SW480 (cell line): ENCODE data around the gene DUSP8.

Source experiments
- DNase-seq: peaks from one replicate; pipeline ENCODE4 v3.0.0-alpha.2; 2016; ENCODE audit warnings: low spot score

Gene DUSP8

DNA sequence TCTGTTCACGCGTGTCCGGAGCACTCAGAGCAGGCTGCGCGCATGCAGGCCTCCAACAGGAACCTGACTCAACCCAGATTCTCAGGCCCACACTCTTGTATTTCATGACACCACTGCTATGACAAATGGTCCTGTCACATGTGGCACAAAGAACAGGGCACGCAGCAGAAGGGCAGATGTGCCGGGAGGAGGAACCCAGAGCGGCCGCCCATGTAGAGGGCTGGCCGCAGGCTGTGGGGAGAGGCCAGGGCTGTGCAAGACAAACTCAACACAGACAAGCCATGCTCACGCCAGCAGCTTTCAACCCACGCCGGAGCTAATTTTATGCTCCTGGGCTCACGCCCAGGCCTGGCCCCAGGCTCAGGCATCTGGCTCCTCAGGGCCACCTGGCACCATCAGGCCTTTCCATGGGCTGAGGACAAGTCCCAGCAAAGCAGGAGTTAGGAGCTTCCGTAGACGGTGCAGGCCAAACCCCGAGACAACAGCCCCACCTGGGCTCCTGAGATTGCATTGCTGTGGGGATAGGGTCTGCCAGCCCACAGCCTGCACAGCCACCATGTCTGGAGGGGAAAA, 40.0 kb downstream of the DUSP8 start:
- DNase-seq, result no peak

DNA sequence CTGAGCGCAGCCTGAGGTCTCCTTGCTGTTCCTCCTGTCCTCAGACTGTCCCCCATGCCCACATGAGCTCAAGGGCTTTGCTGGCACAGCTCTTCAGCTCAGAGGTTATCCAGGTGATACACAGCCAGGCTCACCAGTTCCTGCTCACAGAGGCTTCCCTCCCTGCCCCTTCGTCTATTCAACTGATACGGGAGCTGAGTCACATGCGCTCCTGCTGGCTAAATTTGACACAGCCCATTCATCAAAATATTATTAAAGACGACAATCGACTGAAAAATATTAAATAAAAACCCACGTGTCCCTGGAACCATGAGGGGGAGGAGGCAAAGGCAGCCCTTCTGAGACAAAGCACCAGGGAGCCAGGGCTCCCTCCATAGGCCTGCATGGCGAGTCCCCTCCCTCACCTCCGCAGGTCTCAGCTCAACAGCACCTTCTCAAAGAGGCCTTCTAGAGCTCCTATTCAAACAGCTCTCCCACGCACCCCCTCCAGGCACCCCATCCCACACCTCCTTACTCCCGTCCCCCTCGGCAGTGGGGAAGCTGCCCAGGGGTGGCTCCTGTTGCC, 40.5 kb downstream of the DUSP8 start:
- no peak for DNase-seq

DNA sequence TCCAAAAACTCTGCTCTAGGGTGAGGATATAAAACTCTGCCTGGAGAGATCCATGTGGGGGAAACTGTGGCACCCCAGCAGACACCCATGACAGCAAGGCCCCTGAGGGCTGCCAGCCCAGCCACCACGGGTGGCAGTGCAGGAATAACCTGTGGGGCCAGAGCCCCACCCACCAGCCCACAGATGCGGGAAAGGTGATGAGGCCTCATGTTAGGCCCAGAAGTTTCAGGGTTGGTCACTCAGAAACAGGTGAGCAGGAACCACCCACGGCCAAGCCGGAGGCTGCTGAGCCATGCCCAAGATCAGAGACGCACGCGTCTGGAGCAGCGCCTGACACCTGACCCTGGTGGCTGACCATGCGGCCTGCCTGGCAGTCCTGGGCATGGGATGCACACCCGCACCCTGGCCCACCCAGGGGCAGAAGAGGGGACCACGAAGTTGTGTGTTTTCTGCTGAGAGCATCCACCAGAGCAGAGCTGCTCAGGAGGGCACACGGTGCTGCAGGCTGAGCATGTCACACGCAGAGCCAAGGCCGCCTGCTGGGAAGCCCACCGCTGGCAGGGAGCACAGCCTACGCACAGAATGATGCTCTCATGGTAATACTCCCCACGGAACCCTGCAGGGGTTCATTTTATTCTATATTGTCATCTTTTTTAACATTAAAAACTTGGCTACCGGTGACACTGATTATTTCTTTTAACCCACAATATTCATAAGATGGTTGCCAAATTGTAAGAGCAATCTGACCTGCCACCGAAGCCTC, 41.2 kb downstream of the DUSP8 start:
- DNase-seq, result no peak

DNA sequence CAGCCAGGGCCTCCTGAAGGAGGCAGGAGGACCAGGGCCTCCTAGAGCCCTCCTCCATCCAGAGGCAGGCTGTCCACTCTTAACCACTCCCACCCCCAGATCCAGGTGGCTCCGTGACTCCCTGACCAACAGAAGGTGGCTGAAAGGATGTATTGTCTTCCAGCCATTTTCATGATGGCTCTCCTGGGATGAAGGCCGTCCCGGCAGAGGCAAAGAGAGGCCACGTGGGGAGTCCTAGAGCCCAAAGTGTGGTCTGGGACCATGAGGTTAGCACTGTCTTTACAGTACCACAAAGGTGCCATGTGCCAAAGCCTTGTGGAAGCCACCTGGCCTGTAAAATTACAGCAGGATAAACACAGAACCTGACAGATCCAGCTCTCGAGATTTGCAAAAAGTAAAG, 42.3 kb downstream of the DUSP8 start:
- no peak for DNase-seq

DNA sequence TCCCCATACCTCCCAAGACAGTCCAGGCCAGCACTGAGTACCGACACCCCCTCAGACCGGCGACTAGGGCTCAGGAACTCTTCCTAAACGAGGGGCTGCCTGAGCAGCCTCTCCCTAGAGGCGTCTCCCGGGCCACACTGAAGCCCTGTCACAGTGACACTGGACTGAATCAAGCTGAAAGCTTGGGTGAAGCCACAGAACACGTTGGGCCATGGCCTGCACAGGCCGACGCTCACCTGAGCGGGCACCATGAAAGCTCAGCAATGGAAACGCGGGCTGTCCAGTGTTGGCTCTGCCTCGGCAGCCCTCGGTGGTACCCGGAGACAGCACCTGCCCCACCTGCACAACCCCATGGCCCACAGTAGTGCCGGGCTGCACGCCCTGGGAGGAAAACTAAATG, 42.8 kb downstream of the DUSP8 start:
- no peak for DNase-seq

DNA sequence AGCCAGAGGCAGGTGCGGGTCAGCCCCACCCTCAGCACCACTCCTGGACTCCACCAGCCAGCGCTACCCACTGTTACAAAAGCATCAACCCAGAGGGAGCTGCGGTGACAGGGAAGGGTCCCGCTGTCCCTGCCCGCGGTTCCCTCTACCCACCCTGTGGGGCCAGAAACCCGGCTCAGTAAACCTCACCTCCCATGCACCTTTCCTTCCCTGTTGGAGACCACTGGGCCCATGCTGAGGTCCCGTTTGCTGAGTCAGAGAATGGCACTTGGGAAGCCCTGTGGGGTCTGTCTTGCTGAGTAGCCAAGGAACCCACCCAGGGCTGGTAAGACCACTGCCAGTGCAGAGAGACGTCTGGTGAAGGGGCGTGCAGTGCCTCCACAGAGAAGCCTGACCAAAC, 43.4 kb downstream of the DUSP8 start:
- DNase-seq, result no peak

DNA sequence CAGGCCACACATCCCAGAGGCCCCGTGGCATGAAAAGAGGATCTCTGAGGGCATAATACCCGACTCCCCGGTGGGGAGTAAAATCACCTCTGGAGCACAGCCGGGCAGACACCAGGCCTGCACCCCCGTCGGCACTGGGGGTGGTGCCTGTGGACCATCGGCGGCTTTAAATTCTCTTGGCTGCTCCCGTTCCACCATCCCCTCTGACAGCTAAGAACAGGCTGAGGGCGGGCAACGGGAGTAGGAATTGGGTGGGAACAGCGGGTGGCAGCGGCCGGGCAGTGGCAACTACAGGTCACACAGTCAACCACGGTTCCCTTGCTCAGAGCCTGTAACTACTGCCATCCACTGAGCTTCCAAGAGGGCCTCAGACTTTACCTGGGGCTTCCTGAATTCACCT, 45.3 kb downstream of the DUSP8 start:
- no peak for DNase-seq

DNA sequence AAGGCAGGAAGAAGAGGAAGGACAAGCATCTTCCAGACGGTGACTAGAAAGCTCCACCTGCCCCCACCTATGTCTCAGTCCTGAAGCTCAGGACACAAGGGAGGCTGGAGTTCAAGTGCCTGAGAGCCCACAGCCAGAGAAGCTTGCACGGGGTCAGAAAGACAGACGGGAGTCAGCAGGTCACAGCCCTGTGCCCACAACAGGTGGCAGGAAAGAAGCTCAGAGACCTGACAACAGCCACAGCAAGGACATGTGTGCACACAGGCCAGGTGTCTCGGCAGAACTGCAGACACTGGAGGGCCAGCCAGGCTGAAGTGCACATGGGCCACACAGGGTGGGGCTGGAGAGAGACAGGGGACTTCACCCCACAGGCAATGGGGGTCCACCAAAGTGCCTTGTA, 48.3 kb downstream of the DUSP8 start:
- DNase-seq, result no peak

DNA sequence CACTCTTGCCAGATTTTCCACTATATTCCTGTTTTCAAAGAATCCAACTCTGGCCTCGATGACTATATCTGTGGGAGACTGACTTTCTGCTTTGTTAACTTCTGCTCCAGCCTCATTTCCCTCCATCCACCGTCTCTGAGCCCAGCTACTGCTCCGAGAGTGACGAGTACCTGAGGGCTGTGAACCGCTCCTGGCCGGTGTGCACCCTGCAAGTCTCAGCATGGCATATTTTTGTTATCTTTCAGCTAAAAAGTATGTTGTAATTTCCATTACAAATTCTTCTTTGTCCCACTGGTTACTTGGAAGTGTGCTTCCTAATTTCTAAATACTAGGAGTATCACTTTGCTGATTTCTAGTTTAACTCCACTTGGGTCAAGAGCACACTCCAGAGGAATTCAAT, 49.0 kb downstream of the DUSP8 start:
- DNase-seq, result no peak

DNA sequence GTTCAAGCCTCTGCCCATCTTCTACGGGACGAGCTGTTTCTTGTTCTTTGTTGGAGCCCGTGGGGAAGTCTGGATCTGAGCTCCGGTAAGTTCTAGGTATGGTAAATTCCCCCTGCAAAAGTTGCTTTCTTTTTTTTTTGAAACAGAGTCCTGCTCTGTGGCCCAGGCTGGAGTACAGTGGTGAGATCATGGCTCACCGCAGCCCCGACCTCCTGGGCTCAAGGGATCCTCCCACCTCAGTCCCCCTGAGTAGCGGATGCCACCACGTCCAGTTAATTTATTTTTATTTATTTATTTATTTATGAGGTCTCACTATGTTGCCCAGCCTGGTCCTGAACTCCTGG, 50.0 kb downstream of the DUSP8 start:
- DNase-seq, result no peak

DNA sequence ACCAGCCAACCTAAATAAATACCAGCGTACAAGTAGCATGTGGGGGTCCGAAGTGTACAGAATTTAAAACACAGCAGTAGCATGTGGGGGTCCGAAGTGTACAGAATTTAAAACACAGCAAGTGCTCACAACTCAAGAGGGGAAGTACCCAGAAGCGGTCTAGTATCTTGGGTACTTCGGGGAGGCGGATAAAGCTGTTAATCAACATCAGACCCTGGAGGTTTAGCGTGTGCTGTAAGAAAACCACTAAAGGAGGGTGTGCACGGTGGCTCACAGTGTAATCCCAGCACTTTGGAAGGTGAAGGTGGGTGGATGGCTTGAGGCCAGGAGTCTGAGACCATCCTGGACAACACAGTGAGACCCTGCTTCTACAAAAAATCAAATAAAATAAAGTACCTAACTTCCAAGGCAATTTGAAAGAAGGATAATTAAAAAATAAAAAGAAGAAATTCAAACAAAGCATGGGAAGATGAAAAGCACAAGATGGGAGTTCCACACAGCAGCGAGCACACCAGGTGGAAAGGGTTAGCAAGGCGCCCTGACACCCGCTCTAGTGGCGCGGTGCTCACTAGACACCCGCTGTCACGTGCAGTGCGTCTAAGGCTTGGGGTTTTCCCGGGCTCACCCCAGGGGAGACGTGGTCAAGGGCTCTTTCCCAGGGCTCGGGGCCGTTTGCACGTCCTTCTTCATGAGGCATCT, 50.5 kb downstream of the DUSP8 start:
- no peak for DNase-seq

DNA sequence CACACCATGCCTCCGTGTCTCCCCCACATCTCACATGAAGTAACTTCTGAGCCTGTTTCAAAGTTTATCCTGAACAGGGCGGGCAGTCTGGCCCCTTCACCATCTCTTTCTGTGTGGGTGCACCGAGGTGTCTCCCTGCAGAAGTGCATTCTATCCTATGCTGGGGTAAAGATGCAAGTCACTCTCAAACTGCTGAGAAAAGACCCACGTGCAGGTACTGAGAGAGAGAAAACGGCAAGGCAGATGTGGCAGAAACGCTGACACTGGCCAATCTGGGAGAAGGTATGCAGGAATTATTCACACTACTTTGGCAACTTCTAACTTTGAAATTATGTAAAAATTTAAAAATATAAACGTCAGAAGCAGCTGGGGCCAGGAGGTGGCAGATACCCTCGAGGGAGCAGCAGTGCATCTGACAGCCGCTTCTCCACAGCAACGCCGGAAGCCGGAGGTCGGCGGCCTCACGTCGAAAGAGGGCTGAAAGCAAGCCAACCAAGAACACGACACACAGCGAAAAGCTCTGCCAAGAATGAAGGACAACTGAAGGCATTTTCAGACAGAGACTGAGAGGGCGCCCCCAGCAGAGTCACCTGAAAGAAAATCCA, 51.3 kb downstream of the DUSP8 start:
- no peak for DNase-seq

DNA sequence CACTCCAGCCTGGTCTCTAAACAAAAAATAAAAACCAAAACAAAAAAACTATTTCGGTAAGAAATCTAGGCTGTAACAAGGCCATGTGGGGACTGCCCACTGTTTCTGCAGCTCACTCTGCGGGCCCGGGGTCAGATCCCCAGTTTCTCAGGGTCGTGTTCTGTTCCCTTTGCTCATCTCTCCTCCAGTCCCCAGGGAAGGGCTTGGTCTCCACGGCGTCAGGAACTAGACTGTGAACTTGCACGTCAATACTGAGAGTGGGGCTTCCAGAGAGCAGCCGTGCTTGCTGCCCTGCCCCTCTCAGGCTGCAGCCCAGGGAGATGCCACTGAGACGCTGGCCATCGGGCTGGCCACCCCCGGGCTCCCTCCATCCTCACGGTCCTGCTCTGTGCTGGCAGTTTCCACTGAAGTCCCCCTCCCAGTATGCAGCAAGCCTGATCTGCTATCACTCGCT, 51.8 kb downstream of the DUSP8 start:
- DNase-seq, result no peak

DNA sequence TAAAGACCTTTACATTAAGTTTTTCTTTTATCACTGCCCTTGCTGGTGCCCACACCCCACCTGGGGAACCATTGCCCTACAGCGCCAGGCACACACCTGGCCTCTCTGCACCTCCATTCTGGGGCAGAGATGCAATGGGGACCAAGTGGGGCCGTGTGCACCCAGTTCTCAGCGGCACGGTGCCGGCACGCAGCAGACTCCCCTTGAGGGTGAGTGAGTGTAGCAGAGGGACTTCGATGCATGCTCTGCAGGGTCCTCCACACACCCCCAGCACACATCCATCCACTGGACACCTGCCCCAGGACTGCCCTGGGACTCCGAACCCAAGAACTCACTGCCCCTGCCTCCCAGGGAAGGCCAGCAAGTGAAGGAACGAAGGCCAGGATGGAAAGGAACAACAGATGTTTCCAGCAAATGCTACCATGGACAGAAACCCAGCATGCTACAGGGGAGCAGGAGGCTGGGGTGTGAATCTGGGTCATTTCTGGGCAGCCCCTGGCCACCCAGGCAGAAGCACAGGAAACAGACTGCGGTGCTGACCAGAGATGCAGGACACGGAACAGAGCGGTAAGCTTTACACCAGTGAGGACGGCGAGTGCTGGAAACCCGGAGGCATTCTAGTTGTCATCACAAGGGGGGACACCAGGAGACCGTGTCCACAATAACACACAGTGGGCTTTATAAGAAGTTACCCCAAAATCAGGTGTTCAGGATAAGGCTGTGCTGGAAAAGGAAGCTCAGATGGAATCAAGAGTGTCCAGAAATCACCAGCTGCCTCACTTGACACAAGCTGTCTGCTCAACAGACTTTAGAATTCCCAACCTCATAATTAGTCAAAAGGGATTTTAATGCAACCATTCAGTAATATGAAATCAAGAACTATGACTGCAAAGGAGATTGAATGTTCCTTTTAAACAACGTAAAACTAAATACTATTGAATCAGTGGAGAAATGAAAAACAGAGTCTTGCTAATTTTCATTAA, 52.8 kb downstream of the DUSP8 start:
- DNase-seq, result no peak

DNA sequence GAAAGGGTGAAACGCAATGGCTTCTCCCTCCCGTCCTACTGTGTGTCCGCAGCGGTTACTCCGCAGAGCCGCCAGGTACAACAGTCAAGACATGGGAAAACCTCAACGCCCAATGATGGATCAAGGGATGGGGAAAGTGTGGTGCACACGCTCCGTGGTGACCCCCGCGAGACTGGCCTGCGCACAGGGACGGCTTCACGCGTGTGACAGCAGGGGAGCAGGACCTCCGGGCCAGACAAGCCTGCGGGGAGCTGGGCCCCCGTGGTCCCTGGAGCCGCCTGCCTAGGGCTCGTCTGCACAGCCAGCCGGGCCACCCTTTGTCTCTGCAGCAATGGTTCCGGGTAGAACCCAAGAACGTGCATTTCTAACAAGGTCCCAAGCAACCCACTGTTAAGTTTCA, 53.8 kb downstream of the DUSP8 start:
- no peak for DNase-seq

DNA sequence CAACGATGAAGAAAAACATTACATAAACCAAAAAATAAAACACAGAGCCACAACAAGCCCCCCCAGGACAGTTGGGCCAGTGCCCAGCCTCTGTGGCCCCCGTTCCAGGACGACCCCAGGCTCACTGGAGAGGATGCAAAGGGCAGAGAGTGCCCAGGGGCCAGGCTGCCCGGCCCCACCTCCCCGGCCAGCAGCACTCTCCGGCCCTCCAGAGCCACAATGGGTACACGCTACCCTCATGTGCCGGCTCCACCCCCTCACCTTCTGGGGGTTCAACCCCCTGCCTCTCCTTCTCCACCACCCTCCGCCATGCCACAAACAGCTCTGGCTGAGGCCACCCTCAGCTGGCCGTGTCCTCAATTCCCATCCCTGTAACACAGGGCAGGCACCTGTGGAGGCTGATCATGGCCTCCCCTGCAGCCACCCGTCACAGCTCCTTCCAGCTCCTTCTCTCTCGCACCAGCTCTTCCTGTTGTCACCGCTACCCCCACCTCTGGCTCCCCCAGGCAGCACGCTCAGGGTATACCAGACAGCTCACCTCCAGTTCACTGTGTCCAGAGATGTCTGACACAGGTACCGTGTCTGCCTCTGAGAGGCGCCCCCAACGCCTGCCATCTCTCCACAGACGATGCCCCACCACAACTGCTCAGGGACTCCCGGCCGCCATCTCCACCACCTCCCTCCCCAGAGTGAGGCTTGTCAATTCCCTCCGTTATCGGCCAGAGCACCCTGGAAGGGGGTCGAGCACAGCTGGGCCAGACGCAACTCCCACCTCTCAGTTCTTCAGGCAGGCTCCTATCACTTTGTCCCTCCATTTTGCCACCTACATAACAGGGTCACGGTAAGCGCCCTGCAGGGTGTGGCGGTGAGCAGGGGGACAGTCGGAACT, 54.7 kb downstream of the DUSP8 start:
- DNase-seq, result no peak

DNA sequence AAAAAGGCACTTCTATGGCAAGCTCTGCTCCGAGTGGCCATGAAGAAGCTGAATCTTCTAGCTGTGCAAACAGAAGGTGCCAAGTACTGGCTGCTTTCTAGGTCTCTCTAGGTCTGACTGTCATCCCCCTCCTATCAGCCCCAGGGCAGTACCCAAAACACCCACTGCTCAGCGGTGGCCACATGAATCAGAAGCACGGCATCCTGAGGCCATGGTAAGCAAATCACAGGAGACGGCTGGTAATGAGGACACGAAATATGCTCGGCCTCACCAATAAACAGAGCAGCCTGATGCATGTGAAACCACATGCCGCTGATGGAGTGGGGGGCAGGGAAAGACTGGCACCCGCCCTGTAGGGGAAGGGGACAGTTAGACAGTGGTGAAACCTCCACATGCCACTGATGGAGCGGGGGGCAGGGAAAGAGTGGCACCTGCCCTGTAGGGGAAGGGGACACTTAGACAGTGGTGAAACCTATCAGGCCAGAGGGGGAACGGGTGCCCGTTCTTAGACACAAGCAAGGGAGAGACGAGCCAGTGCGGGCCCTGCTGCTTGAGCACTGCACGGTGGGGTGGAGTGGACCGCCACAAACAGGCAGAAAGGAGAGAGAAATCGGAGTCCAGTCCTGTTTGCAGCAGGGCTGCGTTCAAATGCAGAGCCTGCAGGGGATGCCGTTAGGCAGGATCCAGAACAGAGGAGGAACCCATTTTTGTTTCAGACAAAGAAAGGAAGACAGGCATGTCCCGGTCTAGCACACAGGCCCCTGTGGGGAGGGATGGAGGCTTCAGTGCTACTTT, 55.6 kb downstream of the DUSP8 start:
- DNase-seq, result no peak

DNA sequence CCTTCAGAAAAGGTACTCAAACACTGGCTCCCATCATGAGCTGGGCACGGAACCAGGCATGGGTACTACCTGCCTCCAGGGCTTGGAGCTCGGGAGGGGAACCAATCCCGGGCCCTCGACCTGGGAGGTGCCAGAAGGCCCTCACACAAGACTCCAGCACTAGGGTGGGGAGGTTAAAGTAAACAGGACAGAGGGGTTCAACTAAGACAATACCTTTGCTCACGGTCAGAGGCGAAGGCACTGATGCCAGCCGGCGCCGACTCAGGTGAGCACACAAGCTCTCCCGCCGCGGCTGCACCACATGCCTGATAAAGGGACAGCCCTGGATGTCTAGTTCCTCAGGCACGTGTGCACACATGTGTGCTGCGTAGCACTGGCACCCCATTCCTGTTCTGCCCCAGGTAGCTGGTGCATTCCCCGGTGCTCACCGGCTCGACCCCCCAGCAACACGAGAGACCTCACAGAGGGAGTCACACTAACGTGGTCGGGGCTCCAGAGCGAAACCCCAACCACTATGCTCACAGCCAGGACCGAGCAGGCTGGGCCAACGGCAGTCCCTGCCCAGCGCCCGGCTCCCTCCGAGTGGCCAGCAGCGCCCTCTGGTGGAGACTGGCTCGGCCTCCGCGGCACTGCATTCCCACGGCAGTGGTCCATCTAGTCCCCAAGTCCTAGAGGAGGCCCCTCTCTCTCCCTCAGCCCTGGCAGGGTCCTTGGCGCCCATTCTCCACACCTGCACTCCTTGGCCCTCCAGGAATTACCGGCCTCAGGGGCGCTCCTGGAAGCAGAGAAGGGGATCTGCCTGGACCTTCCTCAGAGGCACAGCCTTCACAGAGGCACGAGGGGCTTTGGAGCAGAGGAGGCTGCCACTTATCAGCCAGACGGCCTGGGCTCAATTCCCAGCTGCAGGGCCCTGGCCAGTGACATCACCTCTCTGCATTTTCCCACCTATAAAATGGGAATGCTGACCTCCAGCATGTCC, 56.7 kb downstream of the DUSP8 start:
- peak; percentile 10 for DNase-seq
